ENCODE data around the gene RNU4-1.

DNA sequence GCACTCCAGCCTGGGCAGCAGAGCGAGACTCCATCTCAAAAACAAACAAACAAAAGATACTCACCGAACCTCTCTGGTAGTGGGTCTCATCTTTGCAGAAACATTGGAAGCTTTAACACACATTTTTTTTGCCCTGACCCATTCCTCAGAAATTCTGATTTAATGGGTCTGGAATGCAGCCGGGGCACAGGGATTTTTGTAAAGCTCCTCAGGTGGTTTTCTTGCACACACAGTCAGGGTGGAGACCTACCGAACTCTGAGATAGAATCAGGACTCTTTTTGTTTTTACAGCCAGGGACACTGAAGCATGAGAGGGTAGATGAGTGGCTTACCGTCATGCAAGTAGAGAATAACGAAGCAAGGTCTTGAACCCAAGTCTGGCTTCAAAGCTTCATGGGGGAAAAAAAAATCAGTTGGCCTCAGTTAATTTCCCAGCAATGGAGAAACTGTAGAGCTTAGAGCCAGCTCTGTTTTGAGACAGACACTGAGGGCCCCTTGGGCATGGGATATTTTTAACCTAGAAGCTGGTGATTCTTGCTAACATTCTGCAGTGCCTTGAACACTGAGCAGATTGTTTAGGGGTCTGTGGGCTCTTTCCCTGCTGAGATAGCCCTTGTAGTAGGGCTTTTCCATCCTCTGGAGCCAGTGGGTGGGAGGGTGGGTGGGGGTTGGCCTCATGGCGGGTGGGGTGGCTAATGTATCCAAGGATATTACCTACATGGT, 6.1 kb downstream of the RNU4-1 start:
- TF ChIP-seq, protein P1, sequence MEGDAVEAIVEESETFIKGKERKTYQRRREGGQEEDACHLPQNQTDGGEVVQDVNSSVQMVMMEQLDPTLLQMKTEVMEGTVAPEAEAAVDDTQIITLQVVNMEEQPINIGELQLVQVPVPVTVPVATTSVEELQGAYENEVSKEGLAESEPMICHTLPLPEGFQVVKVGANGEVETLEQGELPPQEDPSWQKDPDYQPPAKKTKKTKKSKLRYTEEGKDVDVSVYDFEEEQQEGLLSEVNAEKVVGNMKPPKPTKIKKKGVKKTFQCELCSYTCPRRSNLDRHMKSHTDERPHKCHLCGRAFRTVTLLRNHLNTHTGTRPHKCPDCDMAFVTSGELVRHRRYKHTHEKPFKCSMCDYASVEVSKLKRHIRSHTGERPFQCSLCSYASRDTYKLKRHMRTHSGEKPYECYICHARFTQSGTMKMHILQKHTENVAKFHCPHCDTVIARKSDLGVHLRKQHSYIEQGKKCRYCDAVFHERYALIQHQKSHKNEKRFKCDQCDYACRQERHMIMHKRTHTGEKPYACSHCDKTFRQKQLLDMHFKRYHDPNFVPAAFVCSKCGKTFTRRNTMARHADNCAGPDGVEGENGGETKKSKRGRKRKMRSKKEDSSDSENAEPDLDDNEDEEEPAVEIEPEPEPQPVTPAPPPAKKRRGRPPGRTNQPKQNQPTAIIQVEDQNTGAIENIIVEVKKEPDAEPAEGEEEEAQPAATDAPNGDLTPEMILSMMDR (IDR thresholded peaks at IDR 0.05) = no peak
- no peak for TF ChIP-seq ZFX (IDR thresholded peaks at IDR 0.05; ENCODE audit: borderline replicate concordance)

All from 22Rv1 (cell line).